Fibroblast of skin of right quadriceps (primary cell): ENCODE data around the gene VSIG10L2.

Experiments
- DNase-seq: peaks from one replicate; pipeline ENCODE4 v3.0.0-alpha.2; 2013

The VSIG10L2 gene

DNA sequence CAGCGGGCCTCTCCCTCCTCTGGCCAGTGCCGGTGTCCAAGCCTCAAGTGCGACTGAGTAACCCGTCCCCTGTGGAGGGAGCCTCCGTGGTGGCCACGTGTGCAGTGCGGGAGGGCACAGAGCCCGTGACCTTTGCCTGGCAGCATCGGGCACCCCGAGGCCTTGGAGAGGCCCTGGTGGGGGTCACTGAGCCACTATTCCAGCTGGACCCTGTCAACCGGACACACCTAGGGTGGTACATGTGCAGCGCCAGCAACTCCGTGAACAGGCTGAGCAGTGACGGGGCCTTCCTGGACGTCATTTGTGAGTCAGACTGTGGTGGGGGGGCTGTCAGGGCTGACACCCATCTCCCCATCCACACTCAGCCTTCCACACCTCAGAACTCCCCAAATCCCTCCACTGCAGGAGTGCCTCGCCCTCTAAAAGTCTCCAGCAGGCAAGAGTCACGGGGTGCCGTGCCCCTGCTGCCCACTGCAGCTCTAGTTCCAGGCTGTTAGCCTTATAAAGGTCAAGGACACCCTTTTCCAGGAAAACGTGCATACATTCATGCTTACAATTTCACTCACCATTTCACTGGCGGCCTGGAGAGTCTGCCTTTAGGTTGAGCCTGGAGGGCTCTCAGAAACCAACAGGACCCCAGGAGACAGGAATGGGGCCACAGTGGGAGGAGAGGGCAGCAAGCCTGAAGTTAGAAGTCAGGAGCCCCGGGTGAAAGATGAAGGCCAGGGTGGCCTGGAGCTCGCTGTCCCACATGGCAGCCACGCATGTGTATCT is 2.6 kb downstream of the VSIG10L2 start:
- no peak for DNase-seq

DNA sequence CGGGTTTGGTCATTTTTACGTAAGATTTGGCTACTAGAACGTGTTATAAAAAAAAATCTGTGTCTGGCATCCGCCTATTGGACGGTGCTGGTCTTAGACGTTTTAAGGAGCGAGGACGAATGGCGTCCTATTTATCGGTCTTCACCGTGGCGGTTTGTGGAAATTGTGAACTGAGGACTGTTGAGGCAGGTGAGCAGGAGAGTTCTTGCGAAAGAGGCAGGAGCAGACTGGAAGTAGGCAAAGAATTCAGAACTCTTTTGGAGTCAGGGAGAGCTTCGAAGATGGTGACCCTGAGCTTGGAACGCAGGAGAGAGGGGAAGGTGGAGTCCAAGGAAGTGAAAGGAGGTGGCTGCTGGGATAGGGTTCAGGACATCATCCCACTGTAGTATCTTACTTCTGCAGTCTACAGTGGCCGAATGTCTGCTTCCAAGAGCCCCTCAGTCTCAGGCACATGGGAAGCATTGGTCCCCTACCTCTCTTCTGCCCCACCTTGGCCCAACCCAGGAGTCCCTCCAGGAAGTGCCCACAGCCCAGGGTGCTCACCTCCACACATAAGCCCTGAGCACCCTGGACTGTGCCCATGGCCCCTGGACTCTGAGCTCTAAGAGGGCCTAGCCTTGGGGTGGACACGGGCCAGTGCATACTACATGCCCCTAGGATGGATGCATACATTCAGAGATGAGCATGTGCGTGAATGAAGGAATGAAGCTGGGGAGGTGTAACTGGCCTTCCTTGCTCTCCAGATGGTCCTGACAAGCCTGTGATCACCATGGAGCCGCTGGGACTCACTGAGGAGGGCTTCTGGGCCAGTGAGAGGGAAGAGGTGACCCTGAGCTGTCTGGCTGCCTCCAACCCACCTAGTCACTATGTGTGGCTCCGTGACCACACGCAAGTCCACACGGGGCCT is 3.7 kb downstream of the VSIG10L2 start:
- no peak for DNase-seq

DNA sequence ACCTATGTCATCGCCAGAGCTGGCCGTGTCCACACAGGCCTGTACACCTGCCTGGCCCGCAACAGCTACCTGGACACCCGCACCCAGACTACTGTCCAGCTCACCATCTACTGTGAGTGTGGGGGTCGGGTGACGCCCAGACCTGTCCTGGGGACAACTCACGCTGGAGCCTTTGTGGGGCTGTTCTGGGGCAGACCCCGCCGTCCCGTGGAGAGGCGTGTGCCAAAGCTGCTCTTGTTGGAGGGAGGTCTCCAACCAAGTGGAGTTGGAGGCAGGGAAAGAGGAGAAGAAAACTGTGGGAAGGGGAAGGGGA is 4.3 kb downstream of the VSIG10L2 start:
- DNase-seq: no peak

GRCh38 chr11:125950696-125951651 is 5.1 kb downstream of the VSIG10L2 start:
- no peak for DNase-seq

GRCh38 chr11:125951731-125952130 is 5.9 kb downstream of the VSIG10L2 start:
- DNase-seq: no peak

GRCh38 chr11:125952559-125952958 is 6.7 kb downstream of the VSIG10L2 start:
- no peak for DNase-seq

DNA sequence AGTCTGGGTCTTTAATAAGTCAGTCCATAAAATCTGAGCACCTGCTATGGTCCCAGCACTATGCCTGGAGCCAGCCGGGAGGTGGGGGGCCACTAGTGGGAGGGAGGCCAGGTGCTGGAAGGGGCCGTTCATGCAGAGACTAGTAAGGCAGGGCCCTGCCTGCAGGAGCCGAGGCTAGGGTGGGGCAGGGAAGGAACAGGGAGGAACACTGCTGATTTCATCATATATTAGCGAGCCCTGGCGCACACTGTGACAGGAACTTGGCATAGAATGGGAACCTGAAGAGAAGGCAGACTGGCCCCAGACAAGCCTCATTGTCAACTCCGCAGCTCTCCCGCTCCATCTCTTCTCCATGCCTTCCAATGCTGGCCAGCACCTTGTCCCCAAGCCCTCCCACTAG is 7.1 kb downstream of the VSIG10L2 start:
- DNase-seq: no peak

DNA sequence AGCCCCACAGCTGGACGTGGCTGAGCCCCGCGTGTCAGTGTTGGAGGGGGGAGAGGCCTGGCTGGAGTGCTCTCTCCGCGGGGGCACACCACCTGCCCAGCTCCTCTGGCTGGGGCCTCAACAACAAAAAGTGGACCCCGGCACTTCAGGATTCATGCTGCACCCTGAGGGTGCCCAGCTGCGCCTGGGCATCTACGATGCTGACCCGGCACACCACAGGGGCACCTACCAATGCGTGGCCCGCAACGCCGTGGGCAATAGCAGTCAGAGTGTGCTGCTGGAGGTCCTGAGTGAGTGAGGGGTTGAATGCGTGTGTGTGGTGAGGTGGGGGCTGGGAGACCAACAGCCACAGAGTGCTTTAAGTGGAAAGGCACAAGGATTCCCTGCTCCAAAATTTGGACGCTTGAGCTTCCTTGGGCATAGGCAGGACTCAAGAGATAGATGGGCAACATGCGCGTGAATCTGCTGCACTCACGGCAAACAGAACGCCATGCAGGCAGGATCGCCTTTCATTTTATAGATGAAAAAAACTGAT is 7.6 kb downstream of the VSIG10L2 start:
- DNase-seq: no peak

DNA sequence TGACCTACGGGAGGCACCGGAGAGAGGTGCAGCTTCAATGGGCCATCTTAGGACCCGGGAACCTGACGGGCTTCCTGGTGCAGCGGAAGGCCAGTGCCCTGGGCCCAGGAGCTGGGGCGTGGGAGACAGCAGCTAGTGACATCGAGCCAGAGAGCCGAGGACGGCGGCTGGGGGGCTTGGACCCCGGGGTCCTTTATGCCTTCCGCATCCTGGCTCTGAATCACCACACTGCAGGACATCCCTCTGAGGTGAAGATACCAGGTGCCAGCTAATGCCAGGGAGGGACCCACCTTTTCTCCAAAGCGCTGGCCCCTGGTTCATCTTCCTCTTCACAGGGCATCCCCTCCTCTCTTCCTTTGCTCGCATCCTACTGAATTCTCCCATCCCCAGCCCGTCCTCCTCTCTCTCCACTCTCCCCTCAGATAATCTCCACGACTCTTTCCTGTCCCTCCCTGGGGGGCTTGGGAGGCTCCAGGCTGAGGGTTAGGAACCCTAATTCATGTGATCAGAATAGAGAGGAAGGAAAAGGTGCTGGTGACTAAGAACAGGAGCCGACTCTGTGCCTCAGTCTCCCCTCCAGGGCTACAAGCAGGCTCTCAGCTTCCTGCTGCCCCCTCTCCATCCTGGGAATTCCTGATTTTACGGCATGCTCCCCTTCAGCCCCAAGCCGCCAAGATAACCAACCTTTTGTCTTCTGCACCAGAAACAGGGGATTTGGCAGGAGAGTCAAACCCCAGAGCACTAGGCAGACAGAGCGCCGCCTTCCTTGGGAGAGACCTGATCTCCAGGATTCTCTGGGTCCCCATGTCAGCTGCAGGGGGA is 8.5 kb downstream of the VSIG10L2 start:
- DNase-seq: no peak

GRCh38 chr11:125954945-125955640 is 9.2 kb downstream of the VSIG10L2 start:
- DNase-seq: no peak

- DNase-seq: no peak
Observed at GRCh38 chr11:125955856-125956255, 10.0 kb downstream of the VSIG10L2 start.

- DNase-seq: no peak
Observed at GRCh38 chr11:125956391-125957134, 10.7 kb downstream of the VSIG10L2 start.

DNA sequence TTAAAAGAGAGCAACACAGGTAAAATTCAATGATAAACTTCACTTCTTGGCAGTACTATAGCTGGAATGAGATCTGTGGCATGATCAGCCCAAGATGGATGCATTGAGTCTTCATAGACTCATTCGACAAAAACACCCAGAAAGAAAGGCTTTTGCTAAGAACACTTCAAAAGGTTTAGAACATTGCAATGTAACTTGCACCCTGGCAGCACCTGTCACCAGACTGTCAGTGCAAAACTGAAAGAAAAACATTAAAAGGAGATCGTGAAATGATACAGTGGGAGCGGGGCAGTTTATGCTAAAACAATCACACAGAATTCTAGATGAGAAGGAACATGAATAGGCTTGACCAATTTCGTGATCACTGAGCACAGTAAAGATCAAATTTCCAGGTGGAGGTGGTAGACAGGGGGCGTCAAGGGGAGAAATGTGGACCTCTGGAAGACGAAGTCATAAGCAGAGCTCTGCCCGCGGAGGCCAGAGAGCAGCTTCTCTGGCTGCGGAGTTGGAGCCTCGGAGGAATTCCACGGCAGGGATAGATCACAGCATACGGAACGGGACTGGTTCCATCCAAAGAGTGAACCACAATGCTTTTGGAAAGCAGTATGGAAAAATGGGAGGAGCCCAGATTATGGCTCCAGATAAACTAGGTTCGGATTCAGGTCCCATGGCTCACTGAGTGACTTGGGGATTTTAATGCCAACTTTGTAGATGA is 11.9 kb downstream of the VSIG10L2 start:
- no peak for DNase-seq

DNA sequence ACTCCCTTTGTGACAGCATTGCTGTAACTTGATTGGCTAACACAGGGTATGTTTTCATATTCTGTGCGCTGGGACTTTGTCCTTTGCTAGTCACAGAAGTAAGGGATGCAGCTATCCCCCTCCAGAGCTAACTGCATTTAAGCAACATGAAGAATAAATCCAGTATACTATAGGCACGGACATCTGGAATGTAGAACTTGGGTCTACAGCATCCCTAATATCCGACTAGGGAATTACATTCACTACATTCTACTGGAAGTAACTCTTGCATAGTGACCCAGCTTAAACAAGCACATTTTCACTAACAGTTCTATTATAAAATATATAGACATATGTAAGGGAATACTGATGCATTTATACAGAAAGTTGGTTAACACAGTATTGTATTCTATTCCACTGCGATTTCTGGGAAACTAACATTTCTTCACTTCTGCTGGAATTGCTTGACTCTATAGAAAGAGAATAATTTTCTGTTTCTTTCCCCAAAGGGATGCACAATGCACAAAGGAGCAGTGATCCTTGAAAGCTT is 13.1 kb downstream of the VSIG10L2 start:
- no peak for DNase-seq

DNA sequence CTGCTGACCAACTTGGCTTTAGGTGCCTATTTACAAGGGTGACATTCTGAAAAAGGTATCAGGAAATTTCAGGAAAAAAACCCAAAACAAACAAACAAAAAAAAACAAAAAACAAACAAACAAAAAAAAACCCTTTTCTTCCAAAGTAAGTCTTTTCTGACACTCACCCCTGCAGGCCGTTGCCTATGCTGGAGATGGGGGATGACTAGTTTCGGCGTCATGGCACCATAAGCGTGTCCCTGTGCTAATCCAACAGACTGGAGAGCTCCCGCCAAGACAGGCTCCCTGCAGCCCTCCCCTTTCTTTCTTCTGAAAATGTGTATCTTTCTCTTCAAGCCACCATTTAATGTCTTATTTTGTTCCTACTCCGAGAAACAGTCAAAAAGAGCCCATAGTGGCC is 13.7 kb downstream of the VSIG10L2 start:
- no peak for DNase-seq

DNA sequence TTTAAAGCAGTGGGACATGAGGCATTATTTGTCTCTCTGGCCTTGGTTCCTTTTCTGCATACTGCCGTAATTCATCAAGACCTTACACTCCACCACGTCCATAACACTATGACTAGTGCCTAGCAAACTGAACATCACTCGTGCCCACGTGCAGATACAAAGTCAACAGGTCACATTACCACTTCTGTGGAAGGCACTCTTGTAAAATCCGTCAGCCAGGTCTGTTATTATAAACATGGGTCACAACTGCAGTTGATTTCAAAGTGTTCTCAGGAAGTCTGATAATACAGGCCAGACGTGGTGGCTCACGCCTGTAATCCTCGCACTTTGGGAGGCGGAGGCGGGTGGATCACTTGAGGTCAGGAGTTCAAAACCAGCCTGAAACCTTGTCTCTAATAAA is 14.1 kb downstream of the VSIG10L2 start:
- DNase-seq: no peak

DNA sequence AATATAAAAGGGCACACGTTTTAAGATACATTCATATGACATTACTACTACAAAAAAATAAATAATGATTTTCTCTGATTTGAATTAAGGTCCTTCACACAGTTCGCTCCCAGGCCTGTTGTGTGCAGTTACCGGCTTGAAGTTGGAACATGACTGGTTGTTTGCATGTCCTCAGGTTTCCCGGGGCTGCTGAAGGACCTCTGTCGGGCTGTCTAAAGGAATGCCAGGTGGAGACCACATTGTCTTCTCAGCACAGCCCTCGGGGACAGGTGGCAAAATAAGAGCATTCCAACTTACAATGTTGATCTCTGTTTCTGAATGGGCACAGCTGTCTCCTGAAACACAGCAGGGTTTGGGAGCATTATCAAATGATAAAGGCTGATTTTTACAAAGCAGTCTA is 14.9 kb downstream of the VSIG10L2 start:
- DNase-seq: no peak

DNA sequence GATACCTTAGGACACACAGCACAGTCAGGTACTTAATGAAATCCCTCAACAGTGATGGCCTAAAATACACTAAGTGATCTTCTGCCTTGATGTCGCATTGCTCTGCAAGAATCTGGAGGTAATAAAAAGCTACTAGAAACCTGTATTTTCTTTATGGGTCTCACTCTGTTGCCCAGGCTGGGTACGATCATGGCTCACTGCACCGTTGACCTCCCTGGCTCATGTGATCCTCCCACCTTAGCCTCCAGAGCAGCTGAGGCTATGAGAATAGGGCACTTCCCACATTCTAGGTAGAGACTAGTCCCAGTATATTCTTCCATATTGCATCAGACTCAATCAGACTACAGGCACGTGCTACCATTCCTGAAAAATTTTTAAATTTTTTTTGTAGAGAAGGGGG is 21.7 kb downstream of the VSIG10L2 start:
- no peak for DNase-seq

- peak; percentile 14 for DNase-seq
Observed at GRCh38 chr11:125968354-125968753, 22.5 kb downstream of the VSIG10L2 start.

DNA sequence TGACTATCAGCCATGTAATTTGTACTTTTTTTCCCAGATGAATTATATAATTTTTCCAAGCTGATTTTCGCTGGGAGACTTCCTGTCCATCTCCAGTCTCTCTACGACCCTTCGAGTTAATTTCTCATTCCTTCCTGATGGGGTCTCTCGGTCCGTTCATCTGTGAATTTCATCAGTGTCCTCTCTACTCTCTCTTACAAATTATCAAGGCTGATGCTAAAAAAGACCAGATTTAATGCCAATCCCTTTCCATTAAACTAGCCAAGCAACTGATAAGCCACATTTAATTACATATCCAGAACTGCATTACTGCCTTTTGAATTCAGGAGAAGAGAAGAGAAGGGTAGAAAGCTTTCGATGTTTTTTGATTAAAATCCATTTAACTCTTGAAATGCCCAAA is 25.8 kb downstream of the VSIG10L2 start:
- DNase-seq: no peak
